WTC11 (cell line): ENCODE data around the gene GORASP1. TPM values are rescaled to one million over a fixed set of nuclear protein-coding genes. Genes with fewer than 3 reads are reported as not detected.

Source experiments
- ATAC-seq: fragments of 200-7000 bp; cut with Tn5 transposase; 2 replicates; pipeline ENCODE4 v1.10.0; 2021; ENCODE audit warnings: mild to moderate bottlenecking, moderate library complexity
- CTCF ChIA-PET: fragments of 300-600 bp; sonication (Branson Sonifier 250); formaldehyde crosslinking; loops from one replicate; lab custom pipeline; 2021; ENCODE audit warnings: antibody characterized with exemption; lab: Charles Lee
- POLR2A ChIA-PET: fragments of 350-600 bp; sonication (Branson Sonifier 250); formaldehyde crosslinking; loops from one replicate; lab custom pipeline; 2021; ENCODE audit warnings: antibody characterized with exemption; lab: Charles Lee
- DNase-seq: peaks from one replicate; pipeline ENCODE4 v3.0.0; 2021; ENCODE audit warnings: low spot score
- H3K27ac Mint-ChIP-seq: 2 replicates; pipeline ENCODE4 v1.8.0; 2021; ENCODE audit warnings: mixed read lengths
- H3K27me3 Mint-ChIP-seq: 2 replicates; pipeline ENCODE4 v1.8.0; 2021; ENCODE audit warnings: low read depth, mild to moderate bottlenecking, moderate library complexity, mixed read lengths
- H3K36me3 Mint-ChIP-seq: 2 replicates; pipeline ENCODE4 v1.8.0; 2021; ENCODE audit warnings: mixed read lengths
- H3K4me1 Mint-ChIP-seq: 2 replicates; pipeline ENCODE4 v1.8.0; 2022; ENCODE audit warnings: mixed read lengths
- H3K4me3 Mint-ChIP-seq: 2 replicates; pipeline ENCODE4 v1.8.0; 2021; ENCODE audit warnings: mild to moderate bottlenecking, moderate library complexity, mixed read lengths
- H3K9me3 Mint-ChIP-seq: 2 replicates; pipeline ENCODE4 v1.8.0; 2021; ENCODE audit warnings: mixed read lengths
- CREM ChIP-seq: sonication (generic); formaldehyde crosslinking; IDR thresholded peaks from 2 replicates; pipeline ENCODE4 v1.8.1; 2022; ENCODE audit warnings: mild to moderate bottlenecking, missing genetic modification reagents, moderate library complexity
- FOXJ3 ChIP-seq: sonication (generic); formaldehyde crosslinking; IDR thresholded peaks from 2 replicates; pipeline ENCODE4 v1.9.0; 2021; ENCODE audit warnings: missing genetic modification reagents, mild to moderate bottlenecking, borderline replicate concordance
- FOXK1 ChIP-seq: sonication (generic); formaldehyde crosslinking; IDR thresholded peaks from 2 replicates; pipeline ENCODE4 v1.8.0; 2022; ENCODE audit warnings: mild to moderate bottlenecking, moderate library complexity, missing genetic modification reagents
- GABPB1 ChIP-seq: sonication (generic); formaldehyde crosslinking; IDR thresholded peaks from 2 replicates; pipeline ENCODE4 v1.8.1; 2023; ENCODE audit warnings: mild to moderate bottlenecking, missing genetic modification reagents
- GRHL2 ChIP-seq: fragments of 250-450 bp; sonication (Bioruptor Pico); IDR thresholded peaks from 2 replicates; pipeline ENCODE4 v1.8.0; 2022; ENCODE audit warnings: mild to moderate bottlenecking, moderate library complexity; ENCODE audit not compliant: insufficient replicate concordance, severe bottlenecking
- JAZF1 ChIP-seq: fragments of 250-450 bp; sonication (Bioruptor Pico); IDR thresholded peaks from 2 replicates; pipeline ENCODE4 v1.9.0; 2021; ENCODE audit warnings: moderate library complexity, mild to moderate bottlenecking, inconsistent platforms
- KAT7 ChIP-seq: sonication (generic); formaldehyde crosslinking; IDR thresholded peaks from 2 replicates; pipeline ENCODE4 v1.8.1; 2023; ENCODE audit warnings: missing genetic modification reagents, mild to moderate bottlenecking, borderline replicate concordance
- MYBL2 ChIP-seq: sonication (generic); formaldehyde crosslinking; IDR thresholded peaks from 2 replicates; pipeline ENCODE4 v1.8.1; 2023; ENCODE audit warnings: mild to moderate bottlenecking, moderate library complexity, missing genetic modification reagents
- NFE2L1 ChIP-seq: sonication (generic); formaldehyde crosslinking; IDR thresholded peaks from 2 replicates; pipeline ENCODE4 v1.8.1; 2023; ENCODE audit warnings: missing genetic modification reagents
- NR1H2 ChIP-seq: sonication (generic); formaldehyde crosslinking; IDR thresholded peaks from 2 replicates; pipeline ENCODE4 v1.9.0; 2021; ENCODE audit warnings: mild to moderate bottlenecking, moderate library complexity, missing genetic modification reagents
- RELA ChIP-seq: sonication (generic); formaldehyde crosslinking; IDR thresholded peaks from 2 replicates; pipeline ENCODE4 v1.8.1; 2022; ENCODE audit warnings: missing genetic modification reagents, mild to moderate bottlenecking, borderline replicate concordance
- SOX15 ChIP-seq: fragments of 250-450 bp; sonication (Bioruptor Pico); IDR thresholded peaks from 2 replicates; pipeline ENCODE4 v1.9.0; 2021; ENCODE audit warnings: mild to moderate bottlenecking
- TEAD4 ChIP-seq: sonication (generic); formaldehyde crosslinking; IDR thresholded peaks from 2 replicates; pipeline ENCODE4 v1.8.0; 2022; ENCODE audit warnings: mild to moderate bottlenecking, missing genetic modification reagents
- TP53 ChIP-seq: sonication (generic); formaldehyde crosslinking; IDR thresholded peaks from 2 replicates; pipeline ENCODE4 v1.8.1; 2023; ENCODE audit warnings: mild to moderate bottlenecking, missing genetic modification reagents
- ZNF232 ChIP-seq: sonication (generic); formaldehyde crosslinking; IDR thresholded peaks from 2 replicates; pipeline ENCODE4 v1.8.0; 2022; ENCODE audit warnings: mild to moderate bottlenecking, missing genetic modification reagents
- ZNF263 ChIP-seq: sonication (generic); formaldehyde crosslinking; IDR thresholded peaks from 2 replicates; pipeline ENCODE4 v1.8.1; 2022; ENCODE audit warnings: low read depth, mild to moderate bottlenecking, moderate library complexity, missing genetic modification reagents
- ZNF671 ChIP-seq: fragments of 250-450 bp; sonication (Bioruptor Pico); IDR thresholded peaks from 2 replicates; pipeline ENCODE4 v1.8.0; 2021; ENCODE audit warnings: mild to moderate bottlenecking
- total RNA-seq: library from RNA; stranded (reverse); gene quantifications from 3 replicates; pipeline ENCODE4 v1.2.3, GENCODE V29; 2021
- TF ChIP-seq, protein P1 (sequence below): sonication (generic); formaldehyde crosslinking; IDR thresholded peaks from 2 replicates; pipeline ENCODE4 v1.8.1; 2023; ENCODE audit warnings: mild to moderate bottlenecking, missing genetic modification reagents
- TF ChIP-seq, protein P2 (sequence below): fragments of 250-450 bp; sonication (Bioruptor Pico); IDR thresholded peaks from 2 replicates; pipeline ENCODE4 v1.9.0; 2021; ENCODE audit warnings: mild to moderate bottlenecking
- TF ChIP-seq, protein P3 (sequence below): sonication (generic); formaldehyde crosslinking; conservative IDR thresholded peaks from 2 replicates; pipeline ENCODE4 v1.8.1; 2023; ENCODE audit warnings: mild to moderate bottlenecking, low read depth, missing genetic modification reagents, moderate library complexity
- TF ChIP-seq, protein P4 (sequence below): fragments of 200-600 bp; IDR thresholded peaks from 2 replicates; pipeline ENCODE4 v1.8.0; 2022; ENCODE audit warnings: antibody characterized with exemption
- TF ChIP-seq, protein P5 (sequence below): sonication (generic); formaldehyde crosslinking; IDR thresholded peaks from 2 replicates; pipeline ENCODE4 v1.8.1; 2022; ENCODE audit warnings: mild to moderate bottlenecking, missing genetic modification reagents, moderate library complexity, borderline replicate concordance
- TF ChIP-seq, protein P6 (sequence below): fragments of 250-450 bp; sonication (Bioruptor Pico); IDR thresholded peaks from 2 replicates; pipeline ENCODE4 v1.9.0; 2021; ENCODE audit warnings: moderate library complexity, mild to moderate bottlenecking, inconsistent platforms, borderline replicate concordance
- TF ChIP-seq, protein P7 (sequence below): fragments of 250-450 bp; sonication (Bioruptor Pico); IDR thresholded peaks from 2 replicates; pipeline ENCODE4 v1.8.0; 2021; ENCODE audit warnings: mild to moderate bottlenecking

GORASP1 gene
- total RNA-seq, 1 experiment from 2014 or later: 47.4 TPM

DNA sequence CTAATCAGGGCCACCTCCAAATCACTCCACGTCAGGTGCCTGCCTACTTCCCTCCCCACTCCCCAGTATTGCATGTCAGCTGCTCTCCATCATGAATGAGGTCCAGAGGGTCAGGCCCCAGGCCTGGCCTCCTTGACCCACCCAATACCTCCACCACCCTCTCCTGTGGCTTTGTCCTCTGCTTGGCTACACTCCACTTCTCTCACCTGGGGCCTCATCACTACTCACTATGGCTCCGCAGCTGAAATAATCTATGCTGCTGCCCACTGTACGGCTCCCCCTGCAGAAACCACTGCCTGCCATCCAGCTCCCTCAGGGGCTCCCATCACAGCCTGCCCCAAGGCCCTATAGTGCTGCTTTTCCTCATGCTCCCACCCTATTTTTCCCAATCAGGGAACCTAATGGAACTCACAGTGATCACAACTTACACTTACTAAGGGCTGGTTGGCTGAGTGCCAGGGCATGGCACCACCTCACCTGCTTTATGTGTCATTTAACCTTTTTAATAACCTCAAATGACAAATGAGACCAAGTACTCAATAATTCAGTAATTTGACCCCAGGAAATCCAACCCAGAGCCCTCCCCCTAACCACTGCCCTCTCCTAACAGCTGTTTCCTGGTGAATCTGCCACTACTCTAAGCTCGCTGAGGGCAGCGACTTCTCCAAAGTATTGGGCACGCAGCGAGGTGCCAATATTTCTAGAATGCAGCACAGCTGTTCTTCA lies 2.3 kb downstream of the GORASP1 start:
- Mint-ChIP-seq H3K27ac (no peak overlapping the region), H3K36me3 (peaks cover 5% of the 10 kb centered on the region; the same call in 1 of the 2 replicates), H3K9me3 (no peaks in the 10 kb centered on the region), H3K27me3 (peaks cover 16% of the 10 kb centered on the region), H3K4me1 (peaks cover 23% of the 10 kb centered on the region), H3K4me3 (peak overlapping the region; percentile 89; the same call in 1 of the 2 replicates)
- DNase-seq (no peak), ATAC-seq (no peak)
- POLR2A ChIA-PET: no interaction called here
- CTCF ChIA-PET: interaction anchor here (1.1 to 3.0 kb wide), 3 partner anchors 21 to 186 kb away, joined by 3 to 37 read pairs (median 4); no protein-coding TSS in a partner anchor
- TF ChIP-seq ZNF671 (CRISPR knock-in tag): no peak
- no peak for TF ChIP-seq KAT7
- TF ChIP-seq, protein P1, sequence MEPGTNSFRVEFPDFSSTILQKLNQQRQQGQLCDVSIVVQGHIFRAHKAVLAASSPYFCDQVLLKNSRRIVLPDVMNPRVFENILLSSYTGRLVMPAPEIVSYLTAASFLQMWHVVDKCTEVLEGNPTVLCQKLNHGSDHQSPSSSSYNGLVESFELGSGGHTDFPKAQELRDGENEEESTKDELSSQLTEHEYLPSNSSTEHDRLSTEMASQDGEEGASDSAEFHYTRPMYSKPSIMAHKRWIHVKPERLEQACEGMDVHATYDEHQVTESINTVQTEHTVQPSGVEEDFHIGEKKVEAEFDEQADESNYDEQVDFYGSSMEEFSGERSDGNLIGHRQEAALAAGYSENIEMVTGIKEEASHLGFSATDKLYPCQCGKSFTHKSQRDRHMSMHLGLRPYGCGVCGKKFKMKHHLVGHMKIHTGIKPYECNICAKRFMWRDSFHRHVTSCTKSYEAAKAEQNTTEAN (CRISPR knock-in tag): no peak
- TF ChIP-seq SOX15 (CRISPR knock-in tag): no peak
- no peak for TF ChIP-seq MYBL2 (CRISPR knock-in tag)
- TF ChIP-seq FOXJ3 (CRISPR knock-in tag): no peak
- no peak for TF ChIP-seq ZNF232 (CRISPR knock-in tag)
- TF ChIP-seq, protein P2, sequence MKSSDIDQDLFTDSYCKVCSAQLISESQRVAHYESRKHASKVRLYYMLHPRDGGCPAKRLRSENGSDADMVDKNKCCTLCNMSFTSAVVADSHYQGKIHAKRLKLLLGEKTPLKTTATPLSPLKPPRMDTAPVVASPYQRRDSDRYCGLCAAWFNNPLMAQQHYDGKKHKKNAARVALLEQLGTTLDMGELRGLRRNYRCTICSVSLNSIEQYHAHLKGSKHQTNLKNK (CRISPR knock-in tag): no peak
- no peak for TF ChIP-seq RELA

DNA sequence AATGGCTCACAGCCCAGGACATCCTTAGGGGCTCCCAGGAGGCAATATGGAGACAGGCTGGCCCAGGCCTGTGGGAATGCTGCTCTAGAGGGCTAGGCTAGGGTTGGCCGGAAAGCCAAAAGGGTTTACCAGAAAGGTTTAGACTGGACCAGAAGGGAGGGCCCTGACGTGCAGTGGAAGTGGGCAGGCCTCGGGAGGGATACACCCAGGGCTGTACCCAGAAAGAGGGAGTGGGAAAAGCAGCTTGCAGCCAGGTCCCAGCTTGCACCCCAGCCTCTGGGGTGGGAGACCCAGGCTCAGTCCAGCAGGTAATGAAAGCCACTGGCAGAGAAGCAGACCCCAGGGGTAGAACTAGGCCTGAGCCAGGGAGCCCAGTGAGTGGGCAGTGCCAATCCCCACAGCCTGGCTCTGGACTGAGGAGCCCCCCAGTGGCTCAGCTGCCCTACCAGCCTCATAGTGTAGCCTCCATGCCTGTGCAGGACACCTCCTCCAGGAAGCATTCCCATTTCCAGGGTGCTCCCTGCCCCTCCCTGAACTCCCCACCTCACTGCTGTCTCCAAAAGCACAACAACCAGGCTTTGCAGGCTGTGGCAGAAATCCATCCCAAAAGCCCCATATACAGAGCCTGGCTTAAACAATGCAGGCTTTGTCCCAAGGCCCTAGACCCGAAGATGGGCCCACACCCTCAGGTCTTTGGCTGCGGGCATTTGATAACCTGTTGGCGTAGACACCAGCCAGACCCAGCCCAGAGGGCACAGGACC lies 3.5 kb downstream of the GORASP1 start:
- POLR2A ChIA-PET: no interaction called here
- CTCF ChIA-PET: interaction anchor here (3.0 kb wide), 1 partner anchor 184 kb away, joined by 37 read pairs; no protein-coding TSS in a partner anchor
- H3K9me3 Mint-ChIP-seq: no peaks in the 10 kb centered on the region
- H3K4me1 Mint-ChIP-seq: peaks cover 23% of the 10 kb centered on the region
- no peak for ATAC-seq
- peaks cover 12% of the 10 kb centered on the region for H3K27me3 Mint-ChIP-seq
- no peak overlapping the region for H3K4me3 Mint-ChIP-seq
- H3K36me3 Mint-ChIP-seq: peaks cover 8% of the 10 kb centered on the region; the same call in 1 of the 2 replicates
- DNase-seq: no peak
- no peak overlapping the region for H3K27ac Mint-ChIP-seq
- TF ChIP-seq ZNF232 (CRISPR knock-in tag): no peak
- no peak for TF ChIP-seq NR1H2 (CRISPR knock-in tag)
- no peak for TF ChIP-seq NFE2L1 (CRISPR knock-in tag)
- TF ChIP-seq ZNF671 (CRISPR knock-in tag): no peak
- no peak for TF ChIP-seq ZNF263 (CRISPR knock-in tag)
- TF ChIP-seq, protein P3, sequence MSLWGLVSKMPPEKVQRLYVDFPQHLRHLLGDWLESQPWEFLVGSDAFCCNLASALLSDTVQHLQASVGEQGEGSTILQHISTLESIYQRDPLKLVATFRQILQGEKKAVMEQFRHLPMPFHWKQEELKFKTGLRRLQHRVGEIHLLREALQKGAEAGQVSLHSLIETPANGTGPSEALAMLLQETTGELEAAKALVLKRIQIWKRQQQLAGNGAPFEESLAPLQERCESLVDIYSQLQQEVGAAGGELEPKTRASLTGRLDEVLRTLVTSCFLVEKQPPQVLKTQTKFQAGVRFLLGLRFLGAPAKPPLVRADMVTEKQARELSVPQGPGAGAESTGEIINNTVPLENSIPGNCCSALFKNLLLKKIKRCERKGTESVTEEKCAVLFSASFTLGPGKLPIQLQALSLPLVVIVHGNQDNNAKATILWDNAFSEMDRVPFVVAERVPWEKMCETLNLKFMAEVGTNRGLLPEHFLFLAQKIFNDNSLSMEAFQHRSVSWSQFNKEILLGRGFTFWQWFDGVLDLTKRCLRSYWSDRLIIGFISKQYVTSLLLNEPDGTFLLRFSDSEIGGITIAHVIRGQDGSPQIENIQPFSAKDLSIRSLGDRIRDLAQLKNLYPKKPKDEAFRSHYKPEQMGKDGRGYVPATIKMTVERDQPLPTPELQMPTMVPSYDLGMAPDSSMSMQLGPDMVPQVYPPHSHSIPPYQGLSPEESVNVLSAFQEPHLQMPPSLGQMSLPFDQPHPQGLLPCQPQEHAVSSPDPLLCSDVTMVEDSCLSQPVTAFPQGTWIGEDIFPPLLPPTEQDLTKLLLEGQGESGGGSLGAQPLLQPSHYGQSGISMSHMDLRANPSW (CRISPR knock-in tag): no peak
- no peak for TF ChIP-seq CREM (CRISPR knock-in tag)
- TF ChIP-seq TP53 (CRISPR knock-in tag): no peak
- TF ChIP-seq, protein P4, sequence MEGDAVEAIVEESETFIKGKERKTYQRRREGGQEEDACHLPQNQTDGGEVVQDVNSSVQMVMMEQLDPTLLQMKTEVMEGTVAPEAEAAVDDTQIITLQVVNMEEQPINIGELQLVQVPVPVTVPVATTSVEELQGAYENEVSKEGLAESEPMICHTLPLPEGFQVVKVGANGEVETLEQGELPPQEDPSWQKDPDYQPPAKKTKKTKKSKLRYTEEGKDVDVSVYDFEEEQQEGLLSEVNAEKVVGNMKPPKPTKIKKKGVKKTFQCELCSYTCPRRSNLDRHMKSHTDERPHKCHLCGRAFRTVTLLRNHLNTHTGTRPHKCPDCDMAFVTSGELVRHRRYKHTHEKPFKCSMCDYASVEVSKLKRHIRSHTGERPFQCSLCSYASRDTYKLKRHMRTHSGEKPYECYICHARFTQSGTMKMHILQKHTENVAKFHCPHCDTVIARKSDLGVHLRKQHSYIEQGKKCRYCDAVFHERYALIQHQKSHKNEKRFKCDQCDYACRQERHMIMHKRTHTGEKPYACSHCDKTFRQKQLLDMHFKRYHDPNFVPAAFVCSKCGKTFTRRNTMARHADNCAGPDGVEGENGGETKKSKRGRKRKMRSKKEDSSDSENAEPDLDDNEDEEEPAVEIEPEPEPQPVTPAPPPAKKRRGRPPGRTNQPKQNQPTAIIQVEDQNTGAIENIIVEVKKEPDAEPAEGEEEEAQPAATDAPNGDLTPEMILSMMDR: no peak
- TF ChIP-seq JAZF1 (CRISPR knock-in tag): no peak
- TF ChIP-seq, protein P5, sequence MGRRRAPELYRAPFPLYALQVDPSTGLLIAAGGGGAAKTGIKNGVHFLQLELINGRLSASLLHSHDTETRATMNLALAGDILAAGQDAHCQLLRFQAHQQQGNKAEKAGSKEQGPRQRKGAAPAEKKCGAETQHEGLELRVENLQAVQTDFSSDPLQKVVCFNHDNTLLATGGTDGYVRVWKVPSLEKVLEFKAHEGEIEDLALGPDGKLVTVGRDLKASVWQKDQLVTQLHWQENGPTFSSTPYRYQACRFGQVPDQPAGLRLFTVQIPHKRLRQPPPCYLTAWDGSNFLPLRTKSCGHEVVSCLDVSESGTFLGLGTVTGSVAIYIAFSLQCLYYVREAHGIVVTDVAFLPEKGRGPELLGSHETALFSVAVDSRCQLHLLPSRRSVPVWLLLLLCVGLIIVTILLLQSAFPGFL (CRISPR knock-in tag): no peak
- TF ChIP-seq, protein P6, sequence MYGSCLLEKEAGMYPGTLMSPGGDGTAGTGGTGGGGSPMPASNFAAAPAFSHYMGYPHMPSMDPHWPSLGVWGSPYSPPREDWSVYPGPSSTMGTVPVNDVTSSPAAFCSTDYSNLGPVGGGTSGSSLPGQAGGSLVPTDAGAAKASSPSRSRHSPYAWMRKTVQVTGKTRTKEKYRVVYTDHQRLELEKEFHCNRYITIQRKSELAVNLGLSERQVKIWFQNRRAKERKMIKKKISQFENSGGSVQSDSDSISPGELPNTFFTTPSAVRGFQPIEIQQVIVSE (CRISPR knock-in tag): no peak
- TF ChIP-seq GABPB1 (CRISPR knock-in tag): no peak
- TF ChIP-seq, protein P7, sequence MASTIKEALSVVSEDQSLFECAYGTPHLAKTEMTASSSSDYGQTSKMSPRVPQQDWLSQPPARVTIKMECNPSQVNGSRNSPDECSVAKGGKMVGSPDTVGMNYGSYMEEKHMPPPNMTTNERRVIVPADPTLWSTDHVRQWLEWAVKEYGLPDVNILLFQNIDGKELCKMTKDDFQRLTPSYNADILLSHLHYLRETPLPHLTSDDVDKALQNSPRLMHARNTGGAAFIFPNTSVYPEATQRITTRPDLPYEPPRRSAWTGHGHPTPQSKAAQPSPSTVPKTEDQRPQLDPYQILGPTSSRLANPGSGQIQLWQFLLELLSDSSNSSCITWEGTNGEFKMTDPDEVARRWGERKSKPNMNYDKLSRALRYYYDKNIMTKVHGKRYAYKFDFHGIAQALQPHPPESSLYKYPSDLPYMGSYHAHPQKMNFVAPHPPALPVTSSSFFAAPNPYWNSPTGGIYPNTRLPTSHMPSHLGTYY (CRISPR knock-in tag): no peak
- TF ChIP-seq TEAD4 (CRISPR knock-in tag): no peak
- TF ChIP-seq FOXK1: no peak
- no peak for TF ChIP-seq GRHL2 (CRISPR knock-in tag)
- TF ChIP-seq, all 79 proteins: peak for 0
